WTC11 (cell line): ENCODE data around the gene DUSP5. TPM values are rescaled to one million over a fixed set of nuclear protein-coding genes. Genes with fewer than 3 reads are reported as not detected.

Experiments used
- ATAC-seq: fragments of 200-7000 bp; cut with Tn5 transposase; 2 replicates; pipeline ENCODE4 v1.10.0; 2021; ENCODE audit warnings: mild to moderate bottlenecking, moderate library complexity
- CTCF ChIA-PET: fragments of 300-600 bp; sonication (Branson Sonifier 250); formaldehyde crosslinking; loops from one replicate; lab custom pipeline; 2021; ENCODE audit warnings: antibody characterized with exemption; lab: Charles Lee
- POLR2A ChIA-PET: fragments of 350-600 bp; sonication (Branson Sonifier 250); formaldehyde crosslinking; loops from one replicate; lab custom pipeline; 2021; ENCODE audit warnings: antibody characterized with exemption; lab: Charles Lee
- DNase-seq: peaks from one replicate; pipeline ENCODE4 v3.0.0; 2021; ENCODE audit warnings: low spot score
- H3K27ac Mint-ChIP-seq: 2 replicates; pipeline ENCODE4 v1.8.0; 2021; ENCODE audit warnings: mixed read lengths
- H3K27me3 Mint-ChIP-seq: 2 replicates; pipeline ENCODE4 v1.8.0; 2021; ENCODE audit warnings: low read depth, mild to moderate bottlenecking, moderate library complexity, mixed read lengths
- H3K36me3 Mint-ChIP-seq: 2 replicates; pipeline ENCODE4 v1.8.0; 2021; ENCODE audit warnings: mixed read lengths
- H3K4me1 Mint-ChIP-seq: 2 replicates; pipeline ENCODE4 v1.8.0; 2022; ENCODE audit warnings: mixed read lengths
- H3K4me3 Mint-ChIP-seq: 2 replicates; pipeline ENCODE4 v1.8.0; 2021; ENCODE audit warnings: mild to moderate bottlenecking, moderate library complexity, mixed read lengths
- H3K9me3 Mint-ChIP-seq: 2 replicates; pipeline ENCODE4 v1.8.0; 2021; ENCODE audit warnings: mixed read lengths
- CBFB ChIP-seq: sonication (generic); formaldehyde crosslinking; IDR thresholded peaks from 2 replicates; pipeline ENCODE4 v1.8.1; 2022; ENCODE audit warnings: mild to moderate bottlenecking, low read depth, missing genetic modification reagents
- CTCF ChIP-seq: fragments of 200-600 bp; IDR thresholded peaks from 2 replicates; pipeline ENCODE4 v1.8.0; 2022; ENCODE audit warnings: antibody characterized with exemption
- ELF4 ChIP-seq: sonication (generic); formaldehyde crosslinking; IDR thresholded peaks from 2 replicates; pipeline ENCODE4 v1.8.1; 2022; ENCODE audit warnings: low read depth, mild to moderate bottlenecking, moderate library complexity, missing genetic modification reagents
- NFYB ChIP-seq: sonication (generic); formaldehyde crosslinking; conservative IDR thresholded peaks from 2 replicates; pipeline ENCODE4 v1.8.0; 2022; ENCODE audit warnings: low read depth, missing genetic modification reagents
- OVOL2 ChIP-seq: fragments of 250-450 bp; sonication (Bioruptor Pico); IDR thresholded peaks from 2 replicates; pipeline ENCODE4 v1.9.0; 2021; ENCODE audit warnings: mild to moderate bottlenecking, borderline replicate concordance
- SMAD3 ChIP-seq: sonication (generic); formaldehyde crosslinking; IDR thresholded peaks from 2 replicates; pipeline ENCODE4 v1.8.0; 2022; ENCODE audit warnings: missing genetic modification reagents, mild to moderate bottlenecking, borderline replicate concordance
- ZMAT4 ChIP-seq: fragments of 250-450 bp; sonication (Bioruptor Pico); IDR thresholded peaks from 2 replicates; pipeline ENCODE4 v1.9.0; 2021; ENCODE audit warnings: mild to moderate bottlenecking
- ZNF121 ChIP-seq: sonication (generic); formaldehyde crosslinking; IDR thresholded peaks from 2 replicates; pipeline ENCODE4 v1.8.0; 2023; ENCODE audit warnings: missing genetic modification reagents
- ZNF416 ChIP-seq: fragments of 250-450 bp; sonication (Bioruptor Pico); IDR thresholded peaks from 2 replicates; pipeline ENCODE4 v1.9.0; 2021; ENCODE audit warnings: mild to moderate bottlenecking, inconsistent platforms
- total RNA-seq: library from RNA; stranded (reverse); gene quantifications from 3 replicates; pipeline ENCODE4 v1.2.3, GENCODE V29; 2021
- TF ChIP-seq, protein P1 (sequence below): sonication (generic); formaldehyde crosslinking; IDR thresholded peaks from 2 replicates; pipeline ENCODE4 v1.8.1; 2023; ENCODE audit warnings: mild to moderate bottlenecking, missing genetic modification reagents, moderate library complexity
- TF ChIP-seq, protein P2 (sequence below): sonication (generic); formaldehyde crosslinking; IDR thresholded peaks from 2 replicates; pipeline ENCODE4 v1.8.1; 2023; ENCODE audit warnings: mild to moderate bottlenecking, missing genetic modification reagents, moderate library complexity
- TF ChIP-seq, protein P3 (sequence below): sonication (generic); formaldehyde crosslinking; IDR thresholded peaks from 2 replicates; pipeline ENCODE4 v1.8.0; 2023; ENCODE audit warnings: missing genetic modification reagents, mild to moderate bottlenecking, borderline replicate concordance

DUSP5 gene
- total RNA-seq, 1 experiment from 2014 or later = 55.1 TPM

- H3K27ac Mint-ChIP-seq = no peak overlapping the region
- ATAC-seq (no peak), DNase-seq (no peak)
- CTCF ChIA-PET = interaction anchor here (0.6 to 1.4 kb wide), 27 partner anchors 9 to 241 kb away, joined by 3 to 35 read pairs (median 4); partner anchors contain the start of gene SMNDC1
- no peaks in the 10 kb centered on the region for H3K9me3 Mint-ChIP-seq
- POLR2A ChIA-PET = interaction anchor here (0.8 to 1.0 kb wide), 3 partner anchors 15 to 71 kb away, joined by 3 to 5 read pairs (median 3); no protein-coding TSS in a partner anchor
- H3K4me1 Mint-ChIP-seq = peaks cover 11% of the 10 kb centered on the region
- no peaks in the 10 kb centered on the region; the same call in 1 of the 2 replicates for H3K27me3 Mint-ChIP-seq
- no peak overlapping the region for H3K4me3 Mint-ChIP-seq
- TF ChIP-seq ZNF416 (CRISPR knock-in tag) (no peak), ELF4 (CRISPR knock-in tag) (no peak), NFYB (CRISPR knock-in tag) (no peak), CBFB (CRISPR knock-in tag) (no peak), OVOL2 (no peak), ZNF121 (CRISPR knock-in tag) (no peak)
- TF ChIP-seq, all 79 proteins: peak for 0
- no peaks in the 10 kb centered on the region for H3K36me3 Mint-ChIP-seq
These were observed 48.9 kb downstream of the DUSP5 start for GRCh38 chr10:110546499-110547110.

GRCh38 chr10:110547139-110547761, 49.5 kb downstream of the DUSP5 start:
- Mint-ChIP-seq H3K4me3 (no peak overlapping the region), H3K27me3 (no peaks in the 10 kb centered on the region; the same call in 1 of the 2 replicates), H3K27ac (no peak overlapping the region), H3K36me3 (no peaks in the 10 kb centered on the region), H3K4me1 (peaks cover 11% of the 10 kb centered on the region), H3K9me3 (peaks cover 2% of the 10 kb centered on the region; the same call in 1 of the 2 replicates)
- no peak for DNase-seq
- ChIA-PET POLR2A (interaction anchor here (0.8 to 1.0 kb wide), 3 partner anchors 16 to 72 kb away, joined by 3 to 5 read pairs (median 3); no protein-coding TSS in a partner anchor), CTCF (interaction anchor here (0.5 to 3.6 kb wide), 37 partner anchors 9 to 694 kb away, joined by 3 to 48 read pairs (median 4); partner anchors contain the start of gene SMNDC1)
- ATAC-seq = peak; percentile 44; the same call in 1 of the 2 replicates
- TF ChIP-seq ZMAT4 (CRISPR knock-in tag) = no peak
- TF ChIP-seq, protein P1, sequence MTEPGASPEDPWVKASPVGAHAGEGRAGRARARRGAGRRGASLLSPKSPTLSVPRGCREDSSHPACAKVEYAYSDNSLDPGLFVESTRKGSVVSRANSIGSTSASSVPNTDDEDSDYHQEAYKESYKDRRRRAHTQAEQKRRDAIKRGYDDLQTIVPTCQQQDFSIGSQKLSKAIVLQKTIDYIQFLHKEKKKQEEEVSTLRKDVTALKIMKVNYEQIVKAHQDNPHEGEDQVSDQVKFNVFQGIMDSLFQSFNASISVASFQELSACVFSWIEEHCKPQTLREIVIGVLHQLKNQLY (CRISPR knock-in tag) = no peak
- TF ChIP-seq CTCF = peak; percentile 75
- no peak for TF ChIP-seq SMAD3 (CRISPR knock-in tag)
- TF ChIP-seq, protein P2, sequence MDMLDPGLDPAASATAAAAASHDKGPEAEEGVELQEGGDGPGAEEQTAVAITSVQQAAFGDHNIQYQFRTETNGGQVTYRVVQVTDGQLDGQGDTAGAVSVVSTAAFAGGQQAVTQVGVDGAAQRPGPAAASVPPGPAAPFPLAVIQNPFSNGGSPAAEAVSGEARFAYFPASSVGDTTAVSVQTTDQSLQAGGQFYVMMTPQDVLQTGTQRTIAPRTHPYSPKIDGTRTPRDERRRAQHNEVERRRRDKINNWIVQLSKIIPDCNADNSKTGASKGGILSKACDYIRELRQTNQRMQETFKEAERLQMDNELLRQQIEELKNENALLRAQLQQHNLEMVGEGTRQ = no peak
- TF ChIP-seq, protein P3, sequence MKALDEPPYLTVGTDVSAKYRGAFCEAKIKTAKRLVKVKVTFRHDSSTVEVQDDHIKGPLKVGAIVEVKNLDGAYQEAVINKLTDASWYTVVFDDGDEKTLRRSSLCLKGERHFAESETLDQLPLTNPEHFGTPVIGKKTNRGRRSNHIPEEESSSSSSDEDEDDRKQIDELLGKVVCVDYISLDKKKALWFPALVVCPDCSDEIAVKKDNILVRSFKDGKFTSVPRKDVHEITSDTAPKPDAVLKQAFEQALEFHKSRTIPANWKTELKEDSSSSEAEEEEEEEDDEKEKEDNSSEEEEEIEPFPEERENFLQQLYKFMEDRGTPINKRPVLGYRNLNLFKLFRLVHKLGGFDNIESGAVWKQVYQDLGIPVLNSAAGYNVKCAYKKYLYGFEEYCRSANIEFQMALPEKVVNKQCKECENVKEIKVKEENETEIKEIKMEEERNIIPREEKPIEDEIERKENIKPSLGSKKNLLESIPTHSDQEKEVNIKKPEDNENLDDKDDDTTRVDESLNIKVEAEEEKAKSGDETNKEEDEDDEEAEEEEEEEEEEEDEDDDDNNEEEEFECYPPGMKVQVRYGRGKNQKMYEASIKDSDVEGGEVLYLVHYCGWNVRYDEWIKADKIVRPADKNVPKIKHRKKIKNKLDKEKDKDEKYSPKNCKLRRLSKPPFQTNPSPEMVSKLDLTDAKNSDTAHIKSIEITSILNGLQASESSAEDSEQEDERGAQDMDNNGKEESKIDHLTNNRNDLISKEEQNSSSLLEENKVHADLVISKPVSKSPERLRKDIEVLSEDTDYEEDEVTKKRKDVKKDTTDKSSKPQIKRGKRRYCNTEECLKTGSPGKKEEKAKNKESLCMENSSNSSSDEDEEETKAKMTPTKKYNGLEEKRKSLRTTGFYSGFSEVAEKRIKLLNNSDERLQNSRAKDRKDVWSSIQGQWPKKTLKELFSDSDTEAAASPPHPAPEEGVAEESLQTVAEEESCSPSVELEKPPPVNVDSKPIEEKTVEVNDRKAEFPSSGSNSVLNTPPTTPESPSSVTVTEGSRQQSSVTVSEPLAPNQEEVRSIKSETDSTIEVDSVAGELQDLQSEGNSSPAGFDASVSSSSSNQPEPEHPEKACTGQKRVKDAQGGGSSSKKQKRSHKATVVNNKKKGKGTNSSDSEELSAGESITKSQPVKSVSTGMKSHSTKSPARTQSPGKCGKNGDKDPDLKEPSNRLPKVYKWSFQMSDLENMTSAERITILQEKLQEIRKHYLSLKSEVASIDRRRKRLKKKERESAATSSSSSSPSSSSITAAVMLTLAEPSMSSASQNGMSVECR (CRISPR knock-in tag) = no peak
